D721Med (cell line): ENCODE data around the gene PIGS.

Source experiments
- DNase-seq: peaks from one replicate; pipeline ENCODE4 v3.0.0; 2011; ENCODE audit warnings: low spot score; ENCODE audit not compliant: insufficient read length
- FAIRE-seq: peaks from 2 replicates; lab custom pipeline; 2011; peaks lifted over from hg19 to GRCh38; lab: Jason Lieb, UNC
- TF ChIP-seq, protein P1 (sequence below): IDR thresholded peaks from 2 replicates; pipeline ENCODE4 v1.5.1; 2012; ENCODE audit warnings: mild to moderate bottlenecking, control low read depth; ENCODE audit not compliant: insufficient read depth; ENCODE audit errors: missing control alignments

The PIGS gene

DNA sequence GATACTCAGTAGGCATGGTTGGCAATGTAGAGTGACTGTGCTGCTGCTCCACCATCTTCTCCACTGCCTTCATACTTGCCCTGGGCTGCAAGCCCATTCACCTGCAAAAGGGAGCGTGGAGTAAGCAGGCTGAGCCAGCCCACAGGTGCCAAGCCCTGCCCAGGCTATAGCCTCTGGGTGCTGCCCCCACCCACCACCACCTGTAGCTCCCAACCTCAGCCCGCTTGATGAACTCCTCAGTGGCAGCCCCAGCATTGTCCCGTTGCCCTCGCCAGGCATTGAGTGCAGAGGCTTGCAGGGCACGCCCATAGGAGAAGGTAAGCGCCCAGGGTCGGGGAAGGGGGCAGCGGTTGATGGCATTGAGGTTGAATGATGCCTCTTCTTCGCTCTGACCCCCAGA, 2.2 kb upstream of the PIGS start:
- TF ChIP-seq, protein P1, sequence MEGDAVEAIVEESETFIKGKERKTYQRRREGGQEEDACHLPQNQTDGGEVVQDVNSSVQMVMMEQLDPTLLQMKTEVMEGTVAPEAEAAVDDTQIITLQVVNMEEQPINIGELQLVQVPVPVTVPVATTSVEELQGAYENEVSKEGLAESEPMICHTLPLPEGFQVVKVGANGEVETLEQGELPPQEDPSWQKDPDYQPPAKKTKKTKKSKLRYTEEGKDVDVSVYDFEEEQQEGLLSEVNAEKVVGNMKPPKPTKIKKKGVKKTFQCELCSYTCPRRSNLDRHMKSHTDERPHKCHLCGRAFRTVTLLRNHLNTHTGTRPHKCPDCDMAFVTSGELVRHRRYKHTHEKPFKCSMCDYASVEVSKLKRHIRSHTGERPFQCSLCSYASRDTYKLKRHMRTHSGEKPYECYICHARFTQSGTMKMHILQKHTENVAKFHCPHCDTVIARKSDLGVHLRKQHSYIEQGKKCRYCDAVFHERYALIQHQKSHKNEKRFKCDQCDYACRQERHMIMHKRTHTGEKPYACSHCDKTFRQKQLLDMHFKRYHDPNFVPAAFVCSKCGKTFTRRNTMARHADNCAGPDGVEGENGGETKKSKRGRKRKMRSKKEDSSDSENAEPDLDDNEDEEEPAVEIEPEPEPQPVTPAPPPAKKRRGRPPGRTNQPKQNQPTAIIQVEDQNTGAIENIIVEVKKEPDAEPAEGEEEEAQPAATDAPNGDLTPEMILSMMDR: no peak
- DNase-seq: no peak
- no peak for FAIRE-seq

DNA sequence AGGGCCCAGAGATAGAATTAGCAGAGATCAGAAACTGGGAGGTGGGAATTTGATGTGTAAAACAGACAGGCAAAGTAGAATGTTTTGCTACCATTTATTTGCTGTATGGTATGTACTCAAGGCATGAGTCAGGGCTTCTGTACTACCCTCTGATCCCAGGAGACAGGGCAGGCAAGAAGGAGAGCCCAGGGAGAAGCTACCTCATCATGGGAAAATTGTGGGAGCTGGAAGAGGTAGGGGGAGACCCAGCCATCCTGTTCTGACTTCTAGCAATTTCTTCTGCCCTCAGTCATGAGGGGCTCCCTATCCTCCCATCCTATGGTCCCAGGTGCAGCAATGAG, 1.7 kb upstream of the PIGS start:
- FAIRE-seq (no peak), DNase-seq (no peak)
- TF ChIP-seq, protein P1: no peak

DNA sequence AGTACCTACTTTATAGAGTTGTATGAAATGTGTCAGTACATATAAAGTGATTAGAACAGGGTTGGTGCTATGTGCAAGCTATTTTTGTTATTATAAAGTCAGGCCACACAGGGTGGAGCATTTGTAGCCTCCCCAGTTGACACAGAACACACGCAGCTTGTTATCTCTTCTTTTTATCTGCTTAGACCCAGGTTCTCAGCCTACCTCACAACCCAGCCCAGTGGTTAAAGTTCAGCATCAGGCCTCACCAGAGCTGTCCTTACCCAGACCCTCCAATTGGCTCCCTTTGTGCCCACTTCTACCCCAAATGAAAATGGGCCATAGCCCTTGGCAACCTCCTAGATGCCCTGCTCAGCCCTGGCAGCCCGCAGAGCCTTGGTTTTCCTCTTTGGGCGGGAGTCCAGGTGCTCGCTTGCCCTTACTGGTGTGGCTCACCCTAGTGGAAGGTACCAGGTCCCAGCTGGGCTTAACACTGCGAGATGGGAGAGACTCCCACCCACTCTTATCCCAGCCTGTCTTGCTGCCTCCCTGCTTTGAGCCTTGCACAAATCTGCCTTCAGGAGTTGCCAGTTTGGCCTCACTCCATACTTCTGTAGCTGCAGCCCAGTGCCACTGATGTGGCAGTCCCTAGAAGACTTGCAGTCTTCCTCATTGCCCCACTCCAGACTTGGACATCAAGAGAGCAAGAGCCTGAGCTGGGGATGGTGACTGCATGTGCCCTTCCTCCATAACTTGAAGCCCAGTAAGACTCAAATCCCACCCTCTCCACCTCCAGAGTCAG, 1.1 kb upstream of the PIGS start:
- TF ChIP-seq, protein P1: no peak
- FAIRE-seq (no peak), DNase-seq (no peak)

DNA sequence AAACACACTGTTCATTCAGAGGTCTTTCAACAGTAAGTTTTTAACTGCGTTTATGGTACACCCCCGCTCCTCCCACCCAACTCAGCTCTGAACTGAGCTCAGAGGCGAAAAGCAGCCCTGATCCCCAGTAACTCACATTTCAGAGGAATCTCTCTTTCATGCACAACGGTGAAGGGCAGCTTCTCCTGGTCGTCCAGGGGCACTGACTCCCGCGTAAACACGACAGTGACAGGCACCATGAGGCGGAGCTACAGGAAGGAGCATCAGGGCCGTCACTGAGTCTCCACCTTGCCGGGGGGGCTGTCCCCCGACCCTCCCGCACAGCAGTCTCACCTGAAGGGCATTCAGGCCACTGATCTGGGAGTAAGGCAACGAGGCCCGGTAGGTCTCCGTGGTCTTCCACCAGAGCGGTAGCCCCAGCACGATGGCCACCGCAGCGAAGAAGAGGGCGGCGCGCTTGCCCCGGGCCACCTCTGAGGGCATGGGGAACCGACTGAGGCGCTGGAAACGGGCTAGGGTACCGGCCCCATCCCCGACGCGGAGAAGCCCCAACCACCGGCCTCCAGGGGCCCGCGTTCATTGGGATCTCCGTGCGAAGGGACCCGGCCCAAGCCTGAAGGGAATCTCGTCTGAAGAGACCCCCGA, 486 bp downstream of the PIGS start:
- DNase-seq (no peak), FAIRE-seq (no peak)

DNA sequence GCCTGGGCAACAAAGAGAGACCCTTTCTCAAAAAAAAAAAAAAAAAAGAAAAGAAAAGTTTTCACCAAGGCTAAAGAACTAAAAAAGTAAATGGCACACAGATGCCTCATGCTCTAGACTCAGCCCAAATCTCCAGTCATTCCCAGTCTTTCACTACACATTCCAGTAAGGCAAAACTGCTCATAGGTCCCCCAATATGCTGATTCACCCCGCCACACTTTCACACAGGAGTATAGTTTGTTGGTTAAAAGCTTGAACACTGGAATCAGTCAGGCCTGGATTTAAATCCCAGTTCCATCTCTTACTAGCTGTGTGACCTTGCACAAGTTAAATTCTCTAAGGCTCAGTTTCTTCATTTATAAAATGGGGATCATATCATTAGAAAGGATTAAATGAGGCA, 1.9 kb downstream of the PIGS start:
- no peak for FAIRE-seq
- TF ChIP-seq, protein P1: no peak

More for the DNA sequence above, 486 bp downstream of the PIGS start:
- TF ChIP-seq, protein P1: no peak

DNA sequence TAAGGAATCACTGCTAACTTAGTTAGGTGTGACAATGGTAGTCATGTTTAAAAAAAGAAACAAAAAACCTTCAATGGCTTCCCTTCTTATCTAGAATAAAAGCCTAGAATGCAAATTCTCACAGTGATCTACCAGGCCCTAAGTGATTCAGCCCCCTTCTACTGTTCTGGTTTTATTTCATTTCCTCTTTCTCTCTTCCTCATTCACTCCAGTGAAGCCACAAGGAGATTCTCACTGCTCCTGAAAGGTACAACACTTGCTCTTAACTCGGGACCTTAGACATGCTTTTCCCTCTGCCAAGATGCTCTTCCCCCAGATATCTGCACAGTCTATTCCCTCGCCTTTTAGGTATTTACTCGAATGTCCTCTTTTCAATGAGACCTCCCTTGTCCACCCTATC, 3.7 kb downstream of the PIGS start:
- DNase-seq (no peak), FAIRE-seq (no peak)
- TF ChIP-seq, protein P1: no peak

More for the DNA sequence above, 1.9 kb downstream of the PIGS start:
- no peak for DNase-seq

DNA sequence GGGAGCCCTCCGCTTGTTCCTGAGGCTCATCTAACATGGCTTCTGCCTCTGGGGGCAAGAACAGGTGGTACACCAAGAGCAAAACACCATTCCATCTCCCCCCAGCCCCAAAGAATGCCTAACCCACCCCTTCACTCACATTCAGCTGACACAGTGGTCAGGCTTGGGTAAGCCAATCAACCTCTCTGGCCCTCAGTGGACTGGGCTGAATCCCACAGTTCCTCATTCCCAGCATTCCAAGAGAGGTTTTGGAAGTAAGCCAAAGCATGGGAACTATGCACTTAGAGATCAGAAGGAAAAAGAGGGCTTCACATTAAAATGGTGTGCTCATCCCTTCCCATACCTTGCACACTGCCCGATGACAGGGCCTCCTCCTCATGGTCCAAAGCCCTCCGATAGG, 7.8 kb downstream of the PIGS start:
- TF ChIP-seq, protein P1: no peak
- DNase-seq (no peak), FAIRE-seq (no peak)
